Left ventricle myocardium inferior (tissue), 1 donor: ENCODE results near the gene LAD1. TPM values are rescaled to one million over a fixed set of nuclear protein-coding genes. Genes with fewer than 3 reads are reported as not detected.

Experiments used
- DNase-seq: peaks from one replicate; pipeline ENCODE4 v3.0.0-alpha.2; 2020
- H3K27ac ChIP-seq: fragments of 200-600 bp; replicated peaks from 2 replicates; pipeline ENCODE4 v1.8.0; 2021
- H3K27me3 ChIP-seq: fragments of 200-600 bp; 2 replicates; pipeline ENCODE4 v1.8.0; 2021; ENCODE audit warnings: low read depth
- H3K36me3 ChIP-seq: fragments of 200-600 bp; 2 replicates; pipeline ENCODE4 v1.8.0; 2021
- H3K4me1 ChIP-seq: fragments of 200-600 bp; 2 replicates; pipeline ENCODE4 v1.8.0; 2021
- H3K4me3 ChIP-seq: fragments of 200-600 bp; 2 replicates; pipeline ENCODE4 v1.8.0; 2021; ENCODE audit warnings: mild to moderate bottlenecking, moderate library complexity
- H3K9me3 ChIP-seq: fragments of 200-600 bp; replicated peaks from 2 replicates; pipeline ENCODE4 v1.8.0; 2021
- intact Hi-C: fragments of 100-400 bp; cut with micrococcal nuclease; formaldehyde crosslinking; loops from one replicate; pipeline ENCODE4 v1.11.0; 2022
- total RNA-seq: library from RNA; stranded (reverse); fragmentation: NEBNext Ultra II Directional; extraction: Animal tissue kit (Norgen Biotek cat#: 25700); gene quantifications from one replicate; pipeline ENCODE4 v1.2.1, GENCODE V29; 2021
- TF ChIP-seq, protein P1 (sequence below): fragments of 200-600 bp; IDR thresholded peaks from 2 replicates; pipeline ENCODE4 v1.8.0; 2021; ENCODE audit warnings: antibody characterized with exemption, mild to moderate bottlenecking, borderline replicate concordance
- donor health status: DM: no; HTN: yes; CAD: no; lungs with severe emphysema.

LAD1 gene
- total RNA-seq, 1 donor from 2014 or later = 2.0 TPM

DNA sequence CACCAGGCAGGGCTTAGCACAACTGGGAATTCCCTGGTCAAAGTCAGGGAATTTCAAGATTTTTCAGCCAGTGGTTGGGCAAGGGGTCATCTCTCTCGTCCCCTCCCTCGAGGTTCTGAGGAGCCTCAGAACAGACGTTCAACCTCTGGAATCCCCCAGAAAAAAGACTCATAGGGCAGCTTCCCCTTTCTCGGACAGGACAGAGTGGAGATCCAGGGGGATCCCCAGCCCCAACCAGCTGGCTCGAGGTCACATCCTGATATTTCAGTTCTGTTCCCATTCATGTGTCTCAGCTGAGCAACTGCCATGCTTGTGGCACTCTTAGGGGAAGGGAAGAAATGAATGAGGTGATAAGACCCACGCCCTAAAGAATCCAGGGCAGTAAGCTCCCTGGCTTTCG, 4.9 kb upstream of the LAD1 start:
- intact Hi-C loops = no loop called here
- Histone ChIP-seq H3K4me3 (no peak overlapping the region), H3K27me3 (peaks cover 22% of the 10 kb centered on the region), H3K36me3 (no peaks in the 10 kb centered on the region), H3K27ac (no peak overlapping the region), H3K4me1 (peaks cover 53% of the 10 kb centered on the region), H3K9me3 (no peaks in the 10 kb centered on the region)
- TF ChIP-seq, protein P1, sequence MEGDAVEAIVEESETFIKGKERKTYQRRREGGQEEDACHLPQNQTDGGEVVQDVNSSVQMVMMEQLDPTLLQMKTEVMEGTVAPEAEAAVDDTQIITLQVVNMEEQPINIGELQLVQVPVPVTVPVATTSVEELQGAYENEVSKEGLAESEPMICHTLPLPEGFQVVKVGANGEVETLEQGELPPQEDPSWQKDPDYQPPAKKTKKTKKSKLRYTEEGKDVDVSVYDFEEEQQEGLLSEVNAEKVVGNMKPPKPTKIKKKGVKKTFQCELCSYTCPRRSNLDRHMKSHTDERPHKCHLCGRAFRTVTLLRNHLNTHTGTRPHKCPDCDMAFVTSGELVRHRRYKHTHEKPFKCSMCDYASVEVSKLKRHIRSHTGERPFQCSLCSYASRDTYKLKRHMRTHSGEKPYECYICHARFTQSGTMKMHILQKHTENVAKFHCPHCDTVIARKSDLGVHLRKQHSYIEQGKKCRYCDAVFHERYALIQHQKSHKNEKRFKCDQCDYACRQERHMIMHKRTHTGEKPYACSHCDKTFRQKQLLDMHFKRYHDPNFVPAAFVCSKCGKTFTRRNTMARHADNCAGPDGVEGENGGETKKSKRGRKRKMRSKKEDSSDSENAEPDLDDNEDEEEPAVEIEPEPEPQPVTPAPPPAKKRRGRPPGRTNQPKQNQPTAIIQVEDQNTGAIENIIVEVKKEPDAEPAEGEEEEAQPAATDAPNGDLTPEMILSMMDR = no peak
- no peak for DNase-seq

DNA sequence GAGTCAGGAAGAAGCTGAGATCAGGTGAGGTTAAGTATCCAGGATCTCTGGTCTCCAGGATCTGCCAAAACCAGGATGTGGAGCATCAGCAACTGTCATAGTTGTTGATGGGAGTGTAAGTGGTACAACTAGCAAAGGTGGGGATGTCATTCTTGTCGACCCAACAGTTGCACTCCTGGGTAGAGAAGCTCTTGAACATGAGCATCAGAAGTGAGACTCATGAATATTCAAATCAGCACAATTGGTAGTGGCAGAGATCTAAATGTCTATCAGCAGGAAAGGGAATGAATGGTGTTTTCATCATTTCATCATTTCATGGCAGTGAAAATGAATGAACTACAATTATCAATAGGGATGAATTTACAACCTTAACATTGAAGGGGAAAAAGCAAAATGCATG, 4.2 kb upstream of the LAD1 start:
- DNase-seq = no peak
- peaks cover 53% of the 10 kb centered on the region for H3K4me1 ChIP-seq
- H3K9me3 ChIP-seq = no peaks in the 10 kb centered on the region
- no peak overlapping the region for H3K4me3 ChIP-seq
- peaks cover 29% of the 10 kb centered on the region for H3K27me3 ChIP-seq
- intact Hi-C loops = no loop called here
- no peak overlapping the region for H3K27ac ChIP-seq
- no peaks in the 10 kb centered on the region for H3K36me3 ChIP-seq
- TF ChIP-seq, protein P1 = no peak

DNA sequence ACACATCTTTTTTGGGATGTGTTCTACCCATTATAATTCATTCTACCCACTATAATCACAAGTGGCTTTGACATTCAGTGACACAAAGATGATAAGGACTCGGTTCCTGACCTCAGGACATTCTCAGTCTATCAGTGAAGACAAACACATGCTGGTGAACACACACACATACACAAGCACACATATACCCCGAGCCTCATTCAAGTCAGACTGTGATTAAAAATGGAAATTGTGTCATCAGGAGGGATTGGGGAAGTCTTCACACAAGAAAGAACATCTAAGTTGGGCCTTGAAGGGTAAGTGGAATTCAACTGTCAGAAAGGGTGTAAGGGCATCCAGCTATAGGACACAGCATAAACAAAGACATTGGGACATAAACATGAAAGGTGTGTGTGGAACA, 2.6 kb upstream of the LAD1 start:
- DNase-seq = no peak
- Histone ChIP-seq H3K27ac (no peak overlapping the region), H3K9me3 (no peaks in the 10 kb centered on the region), H3K27me3 (peaks cover 34% of the 10 kb centered on the region), H3K4me3 (no peak overlapping the region), H3K4me1 (peaks cover 37% of the 10 kb centered on the region), H3K36me3 (no peaks in the 10 kb centered on the region)
- TF ChIP-seq, protein P1 = no peak
- intact Hi-C loops = no loop called here

DNA sequence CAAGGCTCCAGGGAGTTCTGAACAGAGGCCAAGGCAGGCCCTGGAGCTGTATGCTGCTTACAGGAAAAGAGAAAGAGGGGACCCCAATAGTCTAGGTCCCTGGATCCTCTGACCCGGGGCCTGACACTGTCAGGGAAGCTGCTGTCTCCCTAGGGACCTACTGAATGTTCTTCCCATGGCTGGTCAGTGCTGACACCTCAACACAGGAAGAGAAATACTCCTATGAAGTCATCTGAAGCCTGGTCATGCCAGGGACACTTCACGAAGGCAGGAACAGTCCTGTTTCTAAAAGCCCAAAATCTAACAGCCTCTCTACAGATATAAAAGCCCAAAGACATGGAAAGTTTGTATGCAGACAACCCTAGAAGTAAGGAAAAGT, 1.7 kb upstream of the LAD1 start:
- Histone ChIP-seq H3K4me1 (peaks cover 35% of the 10 kb centered on the region), H3K36me3 (no peaks in the 10 kb centered on the region), H3K4me3 (no peak overlapping the region), H3K27ac (peak overlapping the region; percentile 7), H3K27me3 (peaks cover 34% of the 10 kb centered on the region), H3K9me3 (no peaks in the 10 kb centered on the region)
- TF ChIP-seq, protein P1 = no peak
- no peak for DNase-seq
- intact Hi-C loops = no loop called here

DNA sequence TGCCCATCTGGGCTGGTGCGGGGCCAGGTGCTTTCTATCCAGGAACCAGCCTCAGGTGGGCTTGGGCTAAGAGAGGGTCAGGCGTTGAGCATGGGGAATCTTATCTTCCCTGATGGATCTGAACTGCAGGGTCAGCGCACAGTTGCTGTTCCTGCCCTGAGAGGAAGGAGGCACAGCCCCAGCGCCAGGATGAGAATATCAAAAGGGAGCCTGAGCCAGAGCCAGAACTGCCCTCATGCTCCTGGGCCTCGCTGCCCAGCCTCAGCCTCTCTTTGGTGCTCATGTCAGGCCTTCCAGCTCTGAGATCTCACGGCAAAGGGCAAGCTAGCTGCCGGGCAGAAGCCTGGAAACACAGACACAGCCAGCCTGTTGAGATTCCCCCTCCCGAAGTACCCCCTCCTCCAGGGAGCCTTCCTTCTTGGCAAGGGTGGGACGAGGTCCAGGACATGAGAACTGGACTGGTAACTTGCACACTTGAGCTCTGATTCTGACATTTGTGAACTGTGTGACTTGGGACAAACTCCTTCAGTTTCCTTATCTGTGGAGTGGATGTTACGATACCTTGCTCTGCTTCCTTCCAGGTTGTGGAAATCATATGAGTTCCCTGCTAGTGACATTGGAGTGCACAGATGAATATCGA, 1.2 kb upstream of the LAD1 start:
- H3K27me3 ChIP-seq = peaks cover 34% of the 10 kb centered on the region

More for the DNA sequence above, 1.2 kb upstream of the LAD1 start:
- TF ChIP-seq, protein P1 = no peak
- Histone ChIP-seq H3K27ac (no peak overlapping the region), H3K4me1 (peaks cover 35% of the 10 kb centered on the region), H3K4me3 (no peak overlapping the region), H3K36me3 (no peaks in the 10 kb centered on the region), H3K9me3 (no peaks in the 10 kb centered on the region)
- no peak for DNase-seq
- intact Hi-C loops = no loop called here
